Adrenal gland (tissue), 12 donors: Measurements from ENCODE around the gene ZNF850. TPM values are rescaled to one million over a fixed set of nuclear protein-coding genes. Genes with fewer than 3 reads are reported as not detected.
"Not testable (repeated sequence)": the region's sequence is repeated elsewhere in the genome, so short reads cannot be mapped to it uniquely, and the experiment has no call there.

Source experiments
- DNase-seq, 7 donors: peaks; one replicate each; pipeline ENCODE4 v3.0.0-alpha.2; 2019 to 2020
- H3K27ac ChIP-seq, 5 donors: fragments of 200-600 bp; sonication (generic) in 4 of 5; 1 replicate in 3 of 5; 2 replicates in 2 of 5; pipeline versions ENCODE4 v1.5.1 to v1.8.0; 2016 to 2020; ENCODE audit warnings: mild to moderate bottlenecking in 1 of 5
- H3K27me3 ChIP-seq: fragments of 200-600 bp; 2 replicates; pipeline ENCODE4 v1.8.0; 2021
- H3K36me3 ChIP-seq, 2 donors: fragments of 200-600 bp; replicated peaks in 1 of 2; 1 replicate in 1 of 2; 2 replicates in 1 of 2; pipeline versions ENCODE4 v1.5.1 to v1.8.0; 2018 to 2022
- H3K4me1 ChIP-seq, 2 donors: fragments of 200-600 bp; replicated peaks in 1 of 2; 1 replicate in 1 of 2; 2 replicates in 1 of 2; pipeline versions ENCODE4 v1.5.1 to v1.8.0; 2018 to 2021
- H3K4me3 ChIP-seq, 4 donors: fragments of 200-600 bp; sonication (generic) in 3 of 4; one replicate each; pipeline ENCODE4 v1.5.1; 2016 to 2018
- H3K9me3 ChIP-seq, 3 donors: fragments of 200-600 bp; sonication (generic) in 1 of 3; replicated peaks in 1 of 3; 1 replicate in 2 of 3; 2 replicates in 1 of 3; pipeline versions ENCODE4 v1.5.1 to v1.8.0; 2016 to 2021
- POLR2A ChIP-seq, 2 donors: fragments of 450-650 bp; IDR thresholded peaks; one replicate each; pipeline ENCODE4 v1.6.1; 2017; ENCODE audit warnings: antibody characterized with exemption in 2 of 2, mild to moderate bottlenecking in 2 of 2, moderate library complexity in 1 of 2
- WGBS, 4 donors: extraction: QIAGEN DNeasy Blood & Tissue Kit in 2 of 4; methylation state at CpG; one replicate each; pipeline versions ENCODE4 v1.1.5 to v1.1.7; 2013 to 2017; 5-methylcytosine and 5-hydroxymethylcytosine counted together
- intact Hi-C, 2 donors: fragments of 100-400 bp; cut with DNase I; formaldehyde crosslinking; loops; one replicate each; pipeline versions ENCODE4 v1.14.1 to v1.15.0; 2022 to 2023
- polyA plus RNA-seq, 3 donors: library from polyadenylated mRNA; stranded (reverse); fragments of 200-250 nt in 2 of 3; fragments of 350-450 nt in 1 of 3; fragmentation: Illumina TruSeq in 1 of 3; extraction: RNeasy Lipid Tissue Mini Kit (QIAGEN cat#74804) in 1 of 3; gene quantifications; one replicate each; pipeline ENCODE4 v1.2.3, GENCODE V29; 2013 to 2014
- total RNA-seq, 9 donors: library from RNA; depleted of rRNA in 4 of 9; stranded (reverse); fragments of >200 nt in 4 of 9; fragments of 120-200 nt in 1 of 9; fragmentation: NEBNext Ultra II Directional in 1 of 9; extraction: Animal tissue kit (Norgen Biotek cat#: 25700) in 1 of 9; gene quantifications; one replicate each; pipeline versions ENCODE4 v1.1.0 to v1.2.4, GENCODE V29; 2013 to 2023
- TF ChIP-seq, protein P1 (sequence below), 6 experiments: fragments of 450-650 bp in 4 of 6; fragments of 200-600 bp in 2 of 6; sonication (generic) in 1 of 6; IDR thresholded peaks; 1 replicate in 5 of 6; 2 replicates in 1 of 6; pipeline versions ENCODE4 v1.5.1 to v1.8.0; 2016 to 2021; ENCODE audit warnings: antibody characterized with exemption in 6 of 6, mild to moderate bottlenecking in 2 of 6, moderate library complexity in 1 of 6
- donor health status: healthy with polysubstance abuse.
- donor health status: Bipolar disorder and iron deficiency.
- donor health status: DM: yes; HTN: yes; CAD: no.
- donor health status: DM: no; HTN: no; CAD: no.
- donor health status: DM: no; HTN: no; CAD: no.
- donor health status: DM: yes; HTN: yes; CAD: no.

ZNF850 gene
- total and polyA plus RNA-seq, 12 donors, result 0.34 to 11.8 (median 3.6) TPM

DNA sequence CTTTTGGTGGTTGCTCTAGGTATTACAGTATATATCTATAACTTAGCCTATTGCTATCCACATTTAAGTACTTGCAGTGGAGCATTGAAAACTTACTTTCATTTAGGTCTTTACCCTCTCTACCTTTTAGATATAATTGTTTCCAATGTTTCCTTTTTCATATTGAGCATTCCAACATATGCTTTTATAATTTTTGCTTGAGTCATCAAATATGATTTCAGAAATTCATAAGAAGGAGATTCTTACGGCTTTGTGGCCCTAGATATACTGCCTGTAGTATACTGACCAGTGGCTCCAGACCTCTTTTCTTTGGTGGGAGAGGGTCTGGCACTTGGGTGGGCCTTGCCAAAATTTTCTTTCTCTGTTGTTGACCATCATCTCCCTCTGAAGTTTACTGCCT is 32.8 kb upstream of the ZNF850 start:
- Histone ChIP-seq H3K36me3 (peaks cover 0 to 3% of the 10 kb centered on the region in 2 donors), H3K27me3 (no peaks in the 10 kb centered on the region), H3K27ac (no peak overlapping the region), H3K4me1 (no peaks in the 10 kb centered on the region), H3K4me3 (no peak overlapping the region), H3K9me3 (peaks cover 0 to 56% (median 0%) of the 10 kb centered on the region in 3 donors)
- TF ChIP-seq POLR2A (IDR thresholded peaks at IDR 0.05), result no peak
- TF ChIP-seq, protein P1, sequence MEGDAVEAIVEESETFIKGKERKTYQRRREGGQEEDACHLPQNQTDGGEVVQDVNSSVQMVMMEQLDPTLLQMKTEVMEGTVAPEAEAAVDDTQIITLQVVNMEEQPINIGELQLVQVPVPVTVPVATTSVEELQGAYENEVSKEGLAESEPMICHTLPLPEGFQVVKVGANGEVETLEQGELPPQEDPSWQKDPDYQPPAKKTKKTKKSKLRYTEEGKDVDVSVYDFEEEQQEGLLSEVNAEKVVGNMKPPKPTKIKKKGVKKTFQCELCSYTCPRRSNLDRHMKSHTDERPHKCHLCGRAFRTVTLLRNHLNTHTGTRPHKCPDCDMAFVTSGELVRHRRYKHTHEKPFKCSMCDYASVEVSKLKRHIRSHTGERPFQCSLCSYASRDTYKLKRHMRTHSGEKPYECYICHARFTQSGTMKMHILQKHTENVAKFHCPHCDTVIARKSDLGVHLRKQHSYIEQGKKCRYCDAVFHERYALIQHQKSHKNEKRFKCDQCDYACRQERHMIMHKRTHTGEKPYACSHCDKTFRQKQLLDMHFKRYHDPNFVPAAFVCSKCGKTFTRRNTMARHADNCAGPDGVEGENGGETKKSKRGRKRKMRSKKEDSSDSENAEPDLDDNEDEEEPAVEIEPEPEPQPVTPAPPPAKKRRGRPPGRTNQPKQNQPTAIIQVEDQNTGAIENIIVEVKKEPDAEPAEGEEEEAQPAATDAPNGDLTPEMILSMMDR (IDR thresholded peaks at IDR 0.05), result no peak
- intact Hi-C loops, result no loop called here
- 91 to 97% (median 96%) methylated on average over 1 of the region's 1 CpG for WGBS, 4 donors
- no peak for DNase-seq

DNA sequence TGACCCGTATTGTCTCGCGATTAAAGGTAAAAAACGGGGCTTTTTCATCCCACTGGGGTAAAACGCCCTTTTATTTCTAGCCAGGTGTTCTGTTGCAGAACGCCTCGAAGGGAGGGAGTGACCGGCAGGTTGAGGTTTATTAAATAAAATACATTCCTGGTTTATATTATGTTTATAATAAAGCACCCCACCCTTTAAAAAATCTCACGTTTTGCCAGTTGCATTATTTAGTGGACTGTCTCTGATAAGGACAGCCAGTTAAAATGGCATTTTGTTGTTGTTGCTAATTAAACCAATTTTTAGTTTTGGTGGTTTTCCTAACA is 25.1 kb upstream of the ZNF850 start:
- Histone ChIP-seq H3K27me3 (no peaks in the 10 kb centered on the region), H3K27ac (peak overlapping the region; percentile 59 to 86 (median 76)), H3K4me1 (peaks cover 0 to 9% of the 10 kb centered on the region in 2 donors), H3K4me3 (peak overlapping the region; percentile 11 to 78 (median 61)), H3K9me3 (peaks cover 0 to 33% (median 0%) of the 10 kb centered on the region in 3 donors), H3K36me3 (no peaks in the 10 kb centered on the region)
- no peak for TF ChIP-seq POLR2A (IDR thresholded peaks at IDR 0.05)
- TF ChIP-seq, protein P1 (IDR thresholded peaks at IDR 0.05), result no peak
- no peak for DNase-seq
- WGBS, 4 donors, result 0 to 2% (median 1%) methylated on average over 9 of the region's 9 CpGs
- intact Hi-C loops, result no loop called here

DNA sequence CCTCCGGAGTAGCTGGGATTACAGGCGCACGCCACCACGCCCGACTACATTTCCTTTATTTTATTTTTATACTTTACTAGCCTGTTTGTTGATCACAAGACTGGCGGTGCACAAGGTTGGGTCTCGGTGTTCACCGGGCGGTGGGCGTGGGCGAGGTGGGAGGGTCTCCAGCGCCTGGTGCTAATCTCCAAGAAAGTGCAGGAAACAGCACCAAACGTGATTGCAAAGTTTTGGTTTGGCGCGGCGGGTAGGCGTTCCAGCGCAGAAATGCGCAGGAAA is 24.0 kb upstream of the ZNF850 start:
- intact Hi-C loops, result no loop called here
- Histone ChIP-seq H3K4me3 (peak overlapping the region in 2 of 4 donors; percentile 78 to 79), H3K27me3 (no peaks in the 10 kb centered on the region), H3K9me3 (peaks cover 0 to 37% (median 0%) of the 10 kb centered on the region in 3 donors), H3K4me1 (peaks cover 0 to 9% of the 10 kb centered on the region in 2 donors), H3K36me3 (no peaks in the 10 kb centered on the region), H3K27ac (peak overlapping the region in 4 of 5 donors; percentile 72 to 81 (median 76))
- TF ChIP-seq POLR2A (IDR thresholded peaks at IDR 0.05), result no peak
- TF ChIP-seq, protein P1 (IDR thresholded peaks at IDR 0.05), result no peak
- WGBS, 4 donors, result 12 to 39% (median 15%) methylated on average over 14 to 19 of the region's 19 CpGs
- DNase-seq, result peak in 1 of 7 donors; percentile 27

DNA sequence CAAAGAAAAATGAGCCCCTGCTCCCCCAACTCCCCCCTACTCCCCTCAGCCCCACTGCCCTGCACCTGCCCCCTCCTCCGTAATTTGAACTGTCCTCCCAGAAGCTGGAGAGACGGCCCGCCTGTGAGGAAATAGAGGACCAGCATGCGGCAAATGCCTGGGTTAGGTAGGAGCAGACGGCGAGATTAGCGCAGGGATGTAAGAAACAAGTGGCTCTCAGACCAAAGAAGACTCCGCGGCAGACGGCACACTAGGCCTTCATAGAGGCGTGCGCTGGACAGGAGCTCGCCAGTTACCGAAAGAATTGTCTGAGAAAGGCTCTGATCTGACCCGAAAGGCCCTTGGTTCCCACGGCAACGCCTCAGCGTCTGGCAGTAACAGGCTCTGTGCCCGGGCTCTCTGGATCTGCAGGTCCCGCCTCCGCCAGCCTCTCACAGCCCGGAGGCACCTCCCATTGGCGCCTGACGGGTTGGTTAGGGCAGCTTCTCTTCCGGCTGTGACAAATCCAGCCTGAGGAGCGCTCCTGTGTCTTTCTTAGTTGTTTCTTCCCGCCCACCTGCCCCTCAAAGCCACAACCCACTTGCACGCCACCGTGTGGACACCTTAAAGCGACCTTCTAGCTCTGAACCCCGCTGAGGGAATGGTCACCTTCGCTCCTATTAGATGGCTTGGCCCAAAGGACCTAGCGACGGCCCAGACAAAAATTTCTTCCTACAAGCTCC is 19.0 kb upstream of the ZNF850 start:
- H3K9me3 ChIP-seq, result peaks cover 0 to 24% (median 0%) of the 10 kb centered on the region in 3 donors
- H3K36me3 ChIP-seq, H3K27ac ChIP-seq, H3K27me3 ChIP-seq, H3K4me3 ChIP-seq, intact Hi-C loops, H3K4me1 ChIP-seq: not testable (repeated sequence)
- DNase-seq, result peak in 3 of 7 donors; percentile 30 to 76 (median 40)
- 6 to 19% (median 9%) methylated on average over 8 to 30 of the region's 34 CpGs for WGBS, 4 donors
- TF ChIP-seq, protein P1 (IDR thresholded peaks at IDR 0.05), result peak in 1 of 6 experiments; percentile 11
